Vagina (tissue), 2 donors: ENCODE measurements around the gene ST8SIA4.

Experiments used
- CTCF ChIP-seq, 3 experiments: fragments of 450-650 bp in 2 of 3; fragments of 200-600 bp in 1 of 3; sonication (generic) in 1 of 3; IDR thresholded peaks; one replicate each; pipeline ENCODE4 v1.5.1; 2017 to 2019; ENCODE audit warnings: antibody characterized with exemption in 3 of 3, mild to moderate bottlenecking in 2 of 3, moderate library complexity in 2 of 3
- POLR2A ChIP-seq, 2 donors: fragments of 450-650 bp; IDR thresholded peaks; one replicate each; pipeline ENCODE4 v1.6.1; 2017; ENCODE audit warnings: antibody characterized with exemption in 2 of 2, mild to moderate bottlenecking in 2 of 2, moderate library complexity in 2 of 2

- TF ChIP-seq POLR2A (IDR thresholded peaks at IDR 0.05) (no peak), CTCF (IDR thresholded peaks at IDR 0.05) (no peak)
Measured at GRCh38 chr5:100758306-100758705, 144.8 kb downstream of the ST8SIA4 start.
